Measurements from ENCODE around the gene PTPRE.

PTPRE gene

DNA sequence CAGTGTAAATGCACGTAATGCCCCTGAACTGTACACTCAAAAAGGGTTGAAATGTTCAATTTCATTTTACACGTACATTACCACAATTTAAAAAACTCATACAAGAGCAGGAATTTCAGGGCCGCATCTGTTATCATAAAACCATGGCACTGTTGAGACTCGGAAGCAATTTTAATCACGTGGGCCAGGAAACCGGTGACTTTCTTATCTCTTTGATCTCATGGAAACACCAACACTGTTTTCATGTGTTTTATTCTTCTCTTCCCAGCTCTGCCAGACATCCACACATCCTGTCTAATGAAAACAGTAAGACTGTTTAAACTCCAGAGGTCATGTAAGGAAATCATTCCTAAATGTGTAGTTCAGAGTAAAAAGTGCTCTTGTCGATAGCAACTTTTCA lies 35.9 kb downstream of the PTPRE start:
- peak; percentile 47 for TF ChIP-seq TCF4 (CRISPR knock-in tag; IDR thresholded peaks at IDR 0.05; ENCODE audit: borderline replicate concordance)
- TF ChIP-seq ZNF70 (CRISPR knock-in tag; IDR thresholded peaks at IDR 0.05): no peak
- no peak; the same call in 1 of the 2 replicates for TF ChIP-seq ZNF565 (CRISPR knock-in tag; conservative IDR thresholded peaks at IDR 0.05; ENCODE audit: low read depth)
- TF ChIP-seq CSDC2 (CRISPR knock-in tag; IDR thresholded peaks at IDR 0.05): no peak
- TF ChIP-seq, protein P1, sequence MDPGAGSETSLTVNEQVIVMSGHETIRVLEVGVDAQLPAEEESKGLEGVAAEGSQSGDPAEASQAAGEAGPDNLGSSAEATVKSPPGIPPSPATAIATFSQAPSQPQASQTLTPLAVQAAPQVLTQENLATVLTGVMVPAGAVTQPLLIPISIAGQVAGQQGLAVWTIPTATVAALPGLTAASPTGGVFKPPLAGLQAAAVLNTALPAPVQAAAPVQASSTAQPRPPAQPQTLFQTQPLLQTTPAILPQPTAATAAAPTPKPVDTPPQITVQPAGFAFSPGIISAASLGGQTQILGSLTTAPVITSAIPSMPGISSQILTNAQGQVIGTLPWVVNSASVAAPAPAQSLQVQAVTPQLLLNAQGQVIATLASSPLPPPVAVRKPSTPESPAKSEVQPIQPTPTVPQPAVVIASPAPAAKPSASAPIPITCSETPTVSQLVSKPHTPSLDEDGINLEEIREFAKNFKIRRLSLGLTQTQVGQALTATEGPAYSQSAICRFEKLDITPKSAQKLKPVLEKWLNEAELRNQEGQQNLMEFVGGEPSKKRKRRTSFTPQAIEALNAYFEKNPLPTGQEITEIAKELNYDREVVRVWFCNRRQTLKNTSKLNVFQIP (CRISPR knock-in tag; IDR thresholded peaks at IDR 0.05; ENCODE audit: borderline replicate concordance, low read depth): no peak
- TF ChIP-seq ZFP3 (CRISPR knock-in tag; IDR thresholded peaks at IDR 0.05): no peak
- ATAC-seq: peak; percentile 28; the same call in 2 of the 3 replicates

DNA sequence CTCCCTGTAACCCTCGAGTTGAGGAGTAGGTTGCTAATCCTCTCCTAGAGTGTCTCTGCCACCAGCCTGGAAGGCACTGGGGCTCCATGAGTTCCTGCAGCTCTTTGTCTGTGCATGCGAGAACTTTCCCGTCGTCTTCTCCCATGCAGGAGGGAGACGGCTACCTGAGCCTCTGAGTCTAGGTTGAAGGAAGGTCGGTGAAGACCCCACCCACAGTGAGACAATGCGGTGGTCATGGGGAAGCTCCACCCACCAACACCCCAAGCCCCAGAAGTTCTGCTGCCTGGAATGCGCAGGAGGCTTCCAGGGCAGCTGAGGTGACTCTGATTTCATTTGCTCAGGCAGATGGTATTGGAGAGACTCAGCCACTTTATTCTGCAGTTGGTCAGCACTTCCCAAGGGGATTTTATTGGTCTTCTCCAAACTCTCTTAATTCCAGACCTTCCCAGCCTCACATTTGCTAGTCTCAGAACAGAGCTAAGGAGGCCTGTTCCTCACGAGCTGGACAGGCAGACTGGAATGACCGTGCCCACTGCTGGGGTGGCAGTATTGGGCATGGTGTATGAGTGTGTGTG lies 36.5 kb downstream of the PTPRE start:
- ATAC-seq: peak; percentile 18; the same call in 1 of the 3 replicates

DNA sequence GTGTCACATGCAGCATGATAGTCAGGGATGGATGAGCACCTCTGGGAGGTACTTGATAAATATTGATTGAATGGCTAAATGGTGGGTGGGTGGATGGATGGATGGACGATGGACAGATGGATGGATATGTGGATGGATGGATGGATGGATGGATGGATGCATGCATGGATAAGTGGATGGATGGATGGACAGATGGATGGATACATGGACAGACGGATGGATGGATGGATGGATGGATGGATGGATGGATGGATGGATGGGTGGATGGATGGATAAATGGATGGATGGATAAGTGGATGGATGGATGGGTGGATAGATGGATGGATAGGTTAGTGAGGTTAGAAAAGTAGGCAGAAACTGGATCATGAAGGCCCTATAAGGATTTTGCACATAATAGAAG lies 37.4 kb downstream of the PTPRE start:
- ATAC-seq: no peak
- no peak for TF ChIP-seq SNAI2 (CRISPR knock-in tag; IDR thresholded peaks at IDR 0.05)
- no peak for TF ChIP-seq GLIS3 (CRISPR knock-in tag; IDR thresholded peaks at IDR 0.05)
- TF ChIP-seq, protein P2, sequence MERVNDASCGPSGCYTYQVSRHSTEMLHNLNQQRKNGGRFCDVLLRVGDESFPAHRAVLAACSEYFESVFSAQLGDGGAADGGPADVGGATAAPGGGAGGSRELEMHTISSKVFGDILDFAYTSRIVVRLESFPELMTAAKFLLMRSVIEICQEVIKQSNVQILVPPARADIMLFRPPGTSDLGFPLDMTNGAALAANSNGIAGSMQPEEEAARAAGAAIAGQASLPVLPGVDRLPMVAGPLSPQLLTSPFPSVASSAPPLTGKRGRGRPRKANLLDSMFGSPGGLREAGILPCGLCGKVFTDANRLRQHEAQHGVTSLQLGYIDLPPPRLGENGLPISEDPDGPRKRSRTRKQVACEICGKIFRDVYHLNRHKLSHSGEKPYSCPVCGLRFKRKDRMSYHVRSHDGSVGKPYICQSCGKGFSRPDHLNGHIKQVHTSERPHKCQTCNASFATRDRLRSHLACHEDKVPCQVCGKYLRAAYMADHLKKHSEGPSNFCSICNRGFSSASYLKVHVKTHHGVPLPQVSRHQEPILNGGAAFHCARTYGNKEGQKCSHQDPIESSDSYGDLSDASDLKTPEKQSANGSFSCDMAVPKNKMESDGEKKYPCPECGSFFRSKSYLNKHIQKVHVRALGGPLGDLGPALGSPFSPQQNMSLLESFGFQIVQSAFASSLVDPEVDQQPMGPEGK (CRISPR knock-in tag; IDR thresholded peaks at IDR 0.05; ENCODE audit: borderline replicate concordance): no peak

More for the DNA sequence above, 36.5 kb downstream of the PTPRE start:
- TF ChIP-seq, protein P3, sequence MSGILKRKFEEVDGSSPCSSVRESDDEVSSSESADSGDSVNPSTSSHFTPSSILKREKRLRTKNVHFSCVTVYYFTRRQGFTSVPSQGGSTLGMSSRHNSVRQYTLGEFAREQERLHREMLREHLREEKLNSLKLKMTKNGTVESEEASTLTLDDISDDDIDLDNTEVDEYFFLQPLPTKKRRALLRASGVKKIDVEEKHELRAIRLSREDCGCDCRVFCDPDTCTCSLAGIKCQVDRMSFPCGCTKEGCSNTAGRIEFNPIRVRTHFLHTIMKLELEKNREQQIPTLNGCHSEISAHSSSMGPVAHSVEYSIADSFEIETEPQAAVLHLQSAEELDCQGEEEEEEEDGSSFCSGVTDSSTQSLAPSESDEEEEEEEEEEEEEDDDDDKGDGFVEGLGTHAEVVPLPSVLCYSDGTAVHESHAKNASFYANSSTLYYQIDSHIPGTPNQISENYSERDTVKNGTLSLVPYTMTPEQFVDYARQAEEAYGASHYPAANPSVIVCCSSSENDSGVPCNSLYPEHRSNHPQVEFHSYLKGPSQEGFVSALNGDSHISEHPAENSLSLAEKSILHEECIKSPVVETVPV (CRISPR knock-in tag; IDR thresholded peaks at IDR 0.05): no peak
- TF ChIP-seq ZFP3 (CRISPR knock-in tag; IDR thresholded peaks at IDR 0.05) (no peak), TCF4 (CRISPR knock-in tag; IDR thresholded peaks at IDR 0.05; ENCODE audit: borderline replicate concordance) (no peak), GLIS3 (CRISPR knock-in tag; IDR thresholded peaks at IDR 0.05) (no peak), RARB (CRISPR knock-in tag; IDR thresholded peaks at IDR 0.05) (no peak), ZFP30 (CRISPR knock-in tag; IDR thresholded peaks at IDR 0.05) (no peak), ZNF565 (CRISPR knock-in tag; conservative IDR thresholded peaks at IDR 0.05; ENCODE audit: low read depth) (no peak), TOX (CRISPR knock-in tag; IDR thresholded peaks at IDR 0.05; ENCODE audit: borderline replicate concordance) (no peak), ARNTL (CRISPR knock-in tag; IDR thresholded peaks at IDR 0.05; ENCODE audit: borderline replicate concordance, low read depth) (no peak), PPARA (CRISPR knock-in tag; IDR thresholded peaks at IDR 0.05; ENCODE audit: borderline replicate concordance) (no peak), SNAI2 (CRISPR knock-in tag; IDR thresholded peaks at IDR 0.05) (no peak), OSR1 (CRISPR knock-in tag; IDR thresholded peaks at IDR 0.05) (no peak)
- TF ChIP-seq, protein P4, sequence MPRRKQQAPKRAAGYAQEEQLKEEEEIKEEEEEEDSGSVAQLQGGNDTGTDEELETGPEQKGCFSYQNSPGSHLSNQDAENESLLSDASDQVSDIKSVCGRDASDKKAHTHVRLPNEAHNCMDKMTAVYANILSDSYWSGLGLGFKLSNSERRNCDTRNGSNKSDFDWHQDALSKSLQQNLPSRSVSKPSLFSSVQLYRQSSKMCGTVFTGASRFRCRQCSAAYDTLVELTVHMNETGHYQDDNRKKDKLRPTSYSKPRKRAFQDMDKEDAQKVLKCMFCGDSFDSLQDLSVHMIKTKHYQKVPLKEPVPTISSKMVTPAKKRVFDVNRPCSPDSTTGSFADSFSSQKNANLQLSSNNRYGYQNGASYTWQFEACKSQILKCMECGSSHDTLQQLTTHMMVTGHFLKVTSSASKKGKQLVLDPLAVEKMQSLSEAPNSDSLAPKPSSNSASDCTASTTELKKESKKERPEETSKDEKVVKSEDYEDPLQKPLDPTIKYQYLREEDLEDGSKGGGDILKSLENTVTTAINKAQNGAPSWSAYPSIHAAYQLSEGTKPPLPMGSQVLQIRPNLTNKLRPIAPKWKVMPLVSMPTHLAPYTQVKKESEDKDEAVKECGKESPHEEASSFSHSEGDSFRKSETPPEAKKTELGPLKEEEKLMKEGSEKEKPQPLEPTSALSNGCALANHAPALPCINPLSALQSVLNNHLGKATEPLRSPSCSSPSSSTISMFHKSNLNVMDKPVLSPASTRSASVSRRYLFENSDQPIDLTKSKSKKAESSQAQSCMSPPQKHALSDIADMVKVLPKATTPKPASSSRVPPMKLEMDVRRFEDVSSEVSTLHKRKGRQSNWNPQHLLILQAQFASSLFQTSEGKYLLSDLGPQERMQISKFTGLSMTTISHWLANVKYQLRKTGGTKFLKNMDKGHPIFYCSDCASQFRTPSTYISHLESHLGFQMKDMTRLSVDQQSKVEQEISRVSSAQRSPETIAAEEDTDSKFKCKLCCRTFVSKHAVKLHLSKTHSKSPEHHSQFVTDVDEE (CRISPR knock-in tag; IDR thresholded peaks at IDR 0.05): no peak
- TF ChIP-seq, protein P1 (CRISPR knock-in tag; IDR thresholded peaks at IDR 0.05; ENCODE audit: borderline replicate concordance, low read depth): no peak
- TF ChIP-seq, protein P2 (CRISPR knock-in tag; IDR thresholded peaks at IDR 0.05; ENCODE audit: borderline replicate concordance): no peak

Data from SK-N-SH treated with all-trans-retinoic acid at 6 μM for 48 hours (cell line).